Esophagus (tissue), 2 donors: Measurements from ENCODE around the gene SOX8. TPM values are rescaled to one million over a fixed set of nuclear protein-coding genes. Genes with fewer than 3 reads are reported as not detected.
"Not testable (repeated sequence)": the region's sequence is repeated elsewhere in the genome, so short reads cannot be mapped to it uniquely, and the experiment has no call there.

ENCODE experiments used
- H3K27ac ChIP-seq, 2 donors: one replicate each; pipeline ENCODE4 v1.5.1; 2013; ENCODE audit warnings: low read depth in 2 of 2, mild to moderate bottlenecking in 2 of 2, inconsistent platforms in 1 of 2, low read length in 1 of 2, moderate library complexity in 1 of 2
- H3K27me3 ChIP-seq, 2 donors: one replicate each; pipeline ENCODE4 v1.6.1; 2013; ENCODE audit warnings: low read length in 2 of 2, control low read depth in 1 of 2, mild to moderate bottlenecking in 1 of 2; ENCODE audit not compliant: insufficient read depth in 2 of 2, control insufficient read depth in 1 of 2
- H3K36me3 ChIP-seq, 2 donors: one replicate each; pipeline ENCODE4 v1.6.1; 2013; ENCODE audit warnings: low read length in 1 of 2; ENCODE audit not compliant: control insufficient read depth in 2 of 2, insufficient read depth in 2 of 2
- H3K4me1 ChIP-seq, 2 donors: one replicate each; pipeline ENCODE4 v1.6.1; 2013; ENCODE audit warnings: low read length in 1 of 2; ENCODE audit not compliant: control insufficient read depth in 2 of 2, insufficient read depth in 2 of 2
- H3K4me3 ChIP-seq, 2 donors: one replicate each; pipeline ENCODE4 v1.5.1; 2013; ENCODE audit warnings: low read length in 2 of 2, mild to moderate bottlenecking in 2 of 2, low read depth in 1 of 2, moderate library complexity in 1 of 2
- H3K9me3 ChIP-seq, 2 donors: one replicate each; pipeline ENCODE4 v1.6.1; 2013; ENCODE audit warnings: mild to moderate bottlenecking in 2 of 2, low read depth in 1 of 2, low read length in 1 of 2, moderate library complexity in 1 of 2; ENCODE audit not compliant: control insufficient read depth in 2 of 2, insufficient read depth in 1 of 2
- WGBS, 2 donors: extraction: QIAGEN DNeasy Blood & Tissue Kit; methylation state at CpG; one replicate each; pipeline ENCODE4 v1.1.7; 2013; 5-methylcytosine and 5-hydroxymethylcytosine counted together
- polyA plus RNA-seq, 2 donors: library from polyadenylated mRNA; stranded (reverse); fragments of 200-250 nt; gene quantifications; one replicate each; pipeline ENCODE4 v1.2.3, GENCODE V29; 2013
- donor health status: healthy with polysubstance abuse.
- donor health status: Bipolar disorder and iron deficiency.

Gene SOX8
- polyA plus RNA-seq, 2 donors, result 0.18 to 0.25 TPM

DNA sequence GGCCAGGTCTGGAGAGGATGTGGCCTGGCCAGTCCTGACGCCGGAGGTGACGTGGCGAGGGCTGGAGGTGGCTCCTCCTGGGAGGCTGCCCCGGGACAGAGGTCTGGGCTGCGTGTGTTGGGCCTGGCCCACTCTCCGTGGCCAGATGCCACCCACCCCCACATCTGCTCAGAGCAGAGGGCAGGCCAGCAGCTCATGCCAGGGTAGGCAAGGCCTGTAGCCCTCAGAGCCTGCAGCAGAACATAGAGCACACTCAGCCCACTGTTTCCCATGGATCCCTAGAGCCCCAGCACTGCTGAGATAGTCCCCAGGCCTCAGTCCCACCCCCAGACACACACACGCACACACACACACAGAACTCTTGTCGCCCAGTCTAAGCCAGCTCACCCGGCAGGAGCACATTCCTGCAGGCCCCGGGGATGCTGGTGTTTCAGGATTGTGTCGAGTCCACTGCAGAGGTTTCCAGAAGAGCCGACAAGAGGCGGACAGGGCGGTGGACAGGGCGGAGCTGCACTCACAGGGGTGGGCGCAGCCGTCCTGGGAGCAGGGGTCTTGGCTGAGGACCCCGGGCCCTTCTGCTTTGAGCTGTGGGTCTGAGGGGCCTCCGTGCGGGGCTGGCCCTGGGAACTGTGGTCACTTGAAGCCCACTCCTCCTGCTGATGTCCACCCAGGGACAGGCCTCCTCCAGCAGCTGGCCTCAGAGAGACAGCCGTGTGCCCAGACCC, 33.4 kb downstream of the SOX8 start:
- Histone ChIP-seq H3K27me3 (peaks cover 0 to 4% of the 10 kb centered on the region in 2 donors), H3K27ac (no peak overlapping the region), H3K4me1 (peaks cover 0 to 2% of the 10 kb centered on the region in 2 donors), H3K4me3 (no peak overlapping the region), H3K9me3 (peaks cover 0 to 3% of the 10 kb centered on the region in 2 donors), H3K36me3 (no peaks in the 10 kb centered on the region)
- WGBS, 2 donors, result 85 to 88% methylated on average over 22 of the region's 22 CpGs

GRCh38 chr16:1018447-1019198, 37.1 kb downstream of the SOX8 start:
- H3K27ac ChIP-seq, result no peak overlapping the region
- no peaks in the 10 kb centered on the region for H3K9me3 ChIP-seq
- no peak overlapping the region for H3K4me3 ChIP-seq
- H3K36me3 ChIP-seq, result no peaks in the 10 kb centered on the region
- H3K4me1 ChIP-seq, result peaks cover 0 to 2% of the 10 kb centered on the region in 2 donors
- H3K27me3 ChIP-seq, result peaks cover 0 to 8% of the 10 kb centered on the region in 2 donors
- 75% methylated on average over 15 of the region's 15 CpGs for WGBS, 2 donors

DNA sequence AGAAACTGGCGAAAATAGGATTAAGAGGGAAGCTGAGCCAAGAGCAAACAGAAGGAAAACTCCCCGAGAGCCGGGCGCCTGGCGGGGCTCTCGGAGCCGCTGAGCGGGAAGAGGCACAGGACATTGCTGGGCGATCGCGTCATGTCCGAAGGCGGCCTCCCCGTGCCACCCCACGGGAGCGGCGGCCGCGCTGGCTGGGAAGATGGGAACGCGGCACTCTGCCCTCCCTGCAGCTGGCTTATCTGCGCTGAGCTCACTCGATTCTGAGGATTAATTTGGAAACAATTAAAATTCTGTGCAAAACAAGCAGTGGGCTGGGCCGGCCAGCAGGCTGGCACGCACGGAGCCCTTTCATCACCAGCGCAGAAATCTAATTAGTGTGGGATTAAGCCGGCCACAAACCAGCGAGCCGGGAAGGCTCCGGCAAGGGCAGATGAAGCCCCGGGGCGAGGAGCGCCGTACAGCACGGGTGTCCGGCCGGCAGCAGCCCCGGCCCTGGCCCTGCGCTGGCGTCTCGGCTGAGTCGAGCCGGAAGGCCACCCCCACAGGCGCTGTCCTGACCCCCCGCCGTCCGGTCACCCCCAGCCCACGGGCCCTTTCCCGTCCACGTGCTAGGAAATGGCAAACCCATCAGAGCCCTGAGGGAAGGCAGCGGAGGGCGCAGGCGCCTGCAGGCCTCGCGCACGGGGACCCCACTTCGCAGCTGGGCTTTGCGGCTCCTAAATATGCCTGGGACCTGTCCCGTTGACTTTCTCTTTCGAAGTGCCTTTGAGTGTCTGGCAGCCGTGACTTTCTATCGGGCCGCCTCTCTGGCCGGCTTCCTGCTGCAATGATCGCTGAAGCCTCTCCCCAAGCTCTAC, 37.9 kb downstream of the SOX8 start:
- WGBS, 2 donors, result 34 to 41% methylated on average over 65 to 66 of the region's 66 CpGs
- Histone ChIP-seq H3K36me3 (no peaks in the 10 kb centered on the region), H3K4me1 (peaks cover 0 to 2% of the 10 kb centered on the region in 2 donors), H3K27me3 (peaks cover 0 to 8% of the 10 kb centered on the region in 2 donors), H3K4me3 (no peak overlapping the region), H3K9me3 (no peaks in the 10 kb centered on the region), H3K27ac (no peak overlapping the region)

DNA sequence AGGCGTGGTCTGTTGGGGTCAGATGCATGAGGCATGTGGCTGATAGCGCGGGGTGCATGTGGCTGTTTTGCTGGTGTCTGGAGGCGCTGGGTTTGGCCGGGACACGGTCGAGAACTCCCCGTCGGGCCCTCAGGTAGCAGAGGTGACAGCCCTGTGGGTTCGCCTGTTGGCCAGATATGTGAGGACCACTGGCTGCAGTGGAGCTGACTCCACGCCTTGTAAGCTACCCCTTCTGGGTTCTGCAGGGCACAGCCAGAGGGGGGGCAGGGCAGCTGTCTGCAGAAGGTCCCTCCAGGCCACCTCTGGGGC, 38.5 kb downstream of the SOX8 start:
- no peak overlapping the region for H3K4me3 ChIP-seq

GRCh38 chr16:1020591-1020990, 39.0 kb downstream of the SOX8 start:
- no peak overlapping the region for H3K27ac ChIP-seq
- peaks cover 0 to 2% of the 10 kb centered on the region in 2 donors for H3K4me1 ChIP-seq
- no peak overlapping the region for H3K4me3 ChIP-seq
- 75 to 77% methylated on average over 11 of the region's 11 CpGs for WGBS, 2 donors
- H3K9me3 ChIP-seq, result no peaks in the 10 kb centered on the region
- peaks cover 0 to 8% of the 10 kb centered on the region in 2 donors for H3K27me3 ChIP-seq
- H3K36me3 ChIP-seq, result no peaks in the 10 kb centered on the region

More for the DNA sequence above, 38.5 kb downstream of the SOX8 start:
- WGBS, 2 donors, result 56 to 64% methylated on average over 11 of the region's 11 CpGs
- H3K27ac ChIP-seq, result no peak overlapping the region
- peaks cover 0 to 8% of the 10 kb centered on the region in 2 donors for H3K27me3 ChIP-seq
- H3K9me3 ChIP-seq, result no peaks in the 10 kb centered on the region
- H3K4me1 ChIP-seq, result peaks cover 0 to 2% of the 10 kb centered on the region in 2 donors
- H3K36me3 ChIP-seq, result no peaks in the 10 kb centered on the region

DNA sequence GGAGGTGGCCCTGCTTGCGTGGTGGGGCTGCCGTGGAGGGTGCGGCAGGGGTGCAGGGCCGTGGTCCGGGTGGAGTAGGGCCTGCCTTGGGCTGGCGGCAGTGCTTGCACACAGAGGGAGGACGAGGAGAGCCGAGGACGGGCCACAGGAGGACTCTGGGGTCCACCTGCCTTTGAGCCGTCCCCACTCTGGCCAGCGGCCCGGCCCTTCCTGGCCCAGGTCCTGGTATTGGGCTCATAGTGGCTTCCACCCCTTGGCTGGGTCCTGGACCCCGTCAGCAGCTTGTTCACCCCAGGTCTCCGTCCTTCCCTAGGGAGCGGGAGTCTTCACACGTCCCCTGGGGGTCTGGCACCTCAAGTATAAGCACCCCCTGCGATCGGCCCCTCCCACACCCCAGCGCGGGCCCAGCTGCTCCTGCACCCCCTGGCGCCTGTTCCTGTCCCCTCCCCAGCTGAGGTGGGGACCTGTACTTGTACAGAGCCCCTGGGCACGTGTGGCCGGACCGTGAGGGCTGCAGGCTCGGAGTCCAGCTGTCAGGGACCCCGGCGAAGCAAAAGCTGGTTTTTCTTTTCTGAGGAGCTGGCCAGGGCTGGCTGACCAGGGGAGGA, 40.1 kb downstream of the SOX8 start:
- Histone ChIP-seq H3K27me3 (peaks cover 0 to 8% of the 10 kb centered on the region in 2 donors), H3K4me1 (peaks cover 0 to 2% of the 10 kb centered on the region in 2 donors), H3K36me3 (no peaks in the 10 kb centered on the region), H3K4me3 (no peak overlapping the region), H3K27ac (no peak overlapping the region), H3K9me3 (no peaks in the 10 kb centered on the region)
- 74 to 83% methylated on average over 26 to 27 of the region's 27 CpGs for WGBS, 2 donors

DNA sequence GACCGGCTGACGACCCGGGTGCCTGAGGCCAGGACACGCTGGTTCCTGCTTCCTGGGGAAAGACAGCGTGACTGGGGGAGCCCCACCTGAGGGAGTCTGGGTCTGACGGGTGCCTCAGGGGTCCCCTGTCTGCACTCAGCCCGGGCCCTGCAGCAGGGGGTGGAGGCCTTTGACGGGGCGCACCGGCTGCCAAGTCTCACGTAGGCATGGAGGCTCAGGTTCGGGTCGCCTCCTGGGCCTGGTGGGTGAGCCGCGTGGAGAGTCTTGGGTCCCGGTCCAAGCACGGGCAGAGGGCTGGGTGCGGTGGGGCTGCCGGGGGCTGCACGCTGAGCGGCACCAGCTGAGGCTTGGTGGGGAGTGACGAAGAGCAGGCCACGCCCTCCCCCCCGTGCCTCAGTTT, 40.9 kb downstream of the SOX8 start:
- H3K27ac ChIP-seq, result no peak overlapping the region
- H3K27me3 ChIP-seq, result peaks cover 0 to 8% of the 10 kb centered on the region in 2 donors
- H3K4me1 ChIP-seq, result peaks cover 0 to 2% of the 10 kb centered on the region in 2 donors
- H3K4me3 ChIP-seq, result no peak overlapping the region
- no peaks in the 10 kb centered on the region for H3K9me3 ChIP-seq
- no peaks in the 10 kb centered on the region for H3K36me3 ChIP-seq
- 53 to 67% methylated on average over 24 of the region's 24 CpGs for WGBS, 2 donors

DNA sequence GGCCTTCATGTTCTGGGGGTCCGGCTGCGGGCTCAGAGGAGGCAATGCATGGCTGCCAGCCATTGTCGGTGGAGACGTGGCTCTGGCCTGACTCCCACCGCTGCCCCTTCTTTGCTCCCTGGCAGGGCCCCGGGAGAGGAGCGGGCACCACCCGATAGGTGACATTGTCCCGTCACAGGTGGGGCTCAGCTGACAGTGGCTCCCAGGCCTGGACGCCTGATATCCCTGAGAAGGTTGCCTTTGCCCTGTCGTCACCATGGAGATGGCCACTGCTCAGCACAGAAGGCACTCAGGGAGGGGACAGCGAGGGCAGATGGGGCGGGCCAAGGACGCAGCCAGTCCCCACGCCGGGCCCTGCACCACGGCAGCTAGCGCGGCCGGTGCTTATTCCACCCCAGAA, 42.6 kb downstream of the SOX8 start:
- Histone ChIP-seq H3K36me3 (no peaks in the 10 kb centered on the region), H3K27ac (no peak overlapping the region), H3K9me3 (no peaks in the 10 kb centered on the region), H3K27me3 (peaks cover 0 to 8% of the 10 kb centered on the region in 2 donors), H3K4me1 (peaks cover 0 to 2% of the 10 kb centered on the region in 2 donors), H3K4me3 (no peak overlapping the region)
- WGBS, 2 donors, result 71 to 75% methylated on average over 20 of the region's 20 CpGs

GRCh38 chr16:1025183-1025809, 43.7 kb downstream of the SOX8 start:
- not testable (repeated sequence) for H3K4me1 ChIP-seq, H3K27ac ChIP-seq, H3K9me3 ChIP-seq, H3K4me3 ChIP-seq, H3K36me3 ChIP-seq, H3K27me3 ChIP-seq
- WGBS, 2 donors, result 70 to 71% methylated on average over 24 of the region's 24 CpGs
